Prostate gland (tissue), 1 donor: Measurements from ENCODE around the gene ADI1.

Experiments
- POLR2A ChIP-seq: fragments of 450-650 bp; IDR thresholded peaks from one replicate; pipeline ENCODE4 v1.6.1; 2016; ENCODE audit warnings: antibody characterized with exemption, mild to moderate bottlenecking
- POLR2AphosphoS5 ChIP-seq: sonication (generic); formaldehyde crosslinking; IDR thresholded peaks from one replicate; pipeline ENCODE4 v1.6.1; 2017; ENCODE audit warnings: antibody characterized with exemption

- no peak for TF ChIP-seq POLR2AphosphoS5
- TF ChIP-seq POLR2A, result no peak
These were observed 25.7 kb downstream of the ADI1 start for GRCh38 chr2:3493615-3494007.
